NCI-H128 (cell line): ENCODE data around the gene AOPEP.
"Not testable (repeated sequence)": the region's sequence is repeated elsewhere in the genome, so short reads cannot be mapped to it uniquely, and the experiment has no call there.

Experiments
- DNase-seq: peaks from one replicate; lab custom pipeline; 2025; ENCODE audit not compliant: unreplicated experiment; lab: John Stamatoyannopoulos, UW

Gene AOPEP

GRCh38 chr9:94950579-94951323, 224.3 kb downstream of the AOPEP start:
- DNase-seq = no peak

GRCh38 chr9:94951324-94952135, 225.0 kb downstream of the AOPEP start:
- DNase-seq = no peak

GRCh38 chr9:94952565-94953373, 226.3 kb downstream of the AOPEP start:
- no peak for DNase-seq

GRCh38 chr9:94956731-94957130, 230.2 kb downstream of the AOPEP start:
- no peak for DNase-seq

- DNase-seq = no peak
Measured at GRCh38 chr9:94960964-94961363, 234.5 kb downstream of the AOPEP start.

- DNase-seq = no peak
Measured at GRCh38 chr9:94961870-94962269, 235.4 kb downstream of the AOPEP start.

GRCh38 chr9:94965631-94966030, 239.1 kb downstream of the AOPEP start:
- DNase-seq = not testable (repeated sequence)

GRCh38 chr9:94966046-94966445, 239.5 kb downstream of the AOPEP start:
- not testable (repeated sequence) for DNase-seq

GRCh38 chr9:94967482-94967881, 241.0 kb downstream of the AOPEP start:
- DNase-seq = no peak

GRCh38 chr9:94971378-94972131, 245.1 kb downstream of the AOPEP start:
- DNase-seq = no peak

- no peak for DNase-seq
Measured at GRCh38 chr9:94973451-94973941, 247.0 kb downstream of the AOPEP start.

GRCh38 chr9:94974154-94974879, 247.8 kb downstream of the AOPEP start:
- no peak for DNase-seq

GRCh38 chr9:94975480-94975879, 249.0 kb downstream of the AOPEP start:
- DNase-seq = no peak

- DNase-seq = no peak
Measured at GRCh38 chr9:94976077-94976476, 249.6 kb downstream of the AOPEP start.

GRCh38 chr9:94977416-94977815, 250.9 kb downstream of the AOPEP start:
- no peak for DNase-seq

GRCh38 chr9:94979904-94980507, 253.5 kb downstream of the AOPEP start:
- no peak for DNase-seq

- no peak for DNase-seq
Measured at GRCh38 chr9:94980947-94981722, 254.6 kb downstream of the AOPEP start.

- DNase-seq = no peak
Measured at GRCh38 chr9:94981723-94982090, 255.2 kb downstream of the AOPEP start.

GRCh38 chr9:94982211-94982610, 255.7 kb downstream of the AOPEP start:
- no peak for DNase-seq
